WTC11 (cell line): Measurements from ENCODE around the gene CAB39. TPM values are rescaled to one million over a fixed set of nuclear protein-coding genes. Genes with fewer than 3 reads are reported as not detected.
A peak's percentile ranks its signal among the peaks of the same experiment; 100 is the strongest.

ENCODE experiments used
- ATAC-seq: fragments of 200-7000 bp; cut with Tn5 transposase; 2 replicates; pipeline ENCODE4 v1.10.0; 2021; ENCODE audit warnings: mild to moderate bottlenecking, moderate library complexity
- CTCF ChIA-PET: fragments of 300-600 bp; sonication (Branson Sonifier 250); formaldehyde crosslinking; loops from one replicate; lab custom pipeline; 2021; ENCODE audit warnings: antibody characterized with exemption; lab: Charles Lee
- POLR2A ChIA-PET: fragments of 350-600 bp; sonication (Branson Sonifier 250); formaldehyde crosslinking; loops from one replicate; lab custom pipeline; 2021; ENCODE audit warnings: antibody characterized with exemption; lab: Charles Lee
- DNase-seq: peaks from one replicate; pipeline ENCODE4 v3.0.0; 2021; ENCODE audit warnings: low spot score
- H3K27ac Mint-ChIP-seq: 2 replicates; pipeline ENCODE4 v1.8.0; 2021; ENCODE audit warnings: mixed read lengths
- H3K27me3 Mint-ChIP-seq: 2 replicates; pipeline ENCODE4 v1.8.0; 2021; ENCODE audit warnings: low read depth, mild to moderate bottlenecking, moderate library complexity, mixed read lengths
- H3K36me3 Mint-ChIP-seq: 2 replicates; pipeline ENCODE4 v1.8.0; 2021; ENCODE audit warnings: mixed read lengths
- H3K4me1 Mint-ChIP-seq: 2 replicates; pipeline ENCODE4 v1.8.0; 2022; ENCODE audit warnings: mixed read lengths
- H3K4me3 Mint-ChIP-seq: 2 replicates; pipeline ENCODE4 v1.8.0; 2021; ENCODE audit warnings: mild to moderate bottlenecking, moderate library complexity, mixed read lengths
- H3K9me3 Mint-ChIP-seq: 2 replicates; pipeline ENCODE4 v1.8.0; 2021; ENCODE audit warnings: mixed read lengths
- ATF6 ChIP-seq: sonication (generic); formaldehyde crosslinking; IDR thresholded peaks from 2 replicates; pipeline ENCODE4 v1.8.1; 2023; ENCODE audit warnings: mild to moderate bottlenecking, missing genetic modification reagents
- CDX4 ChIP-seq: fragments of 250-450 bp; sonication (Bioruptor Pico); IDR thresholded peaks from 2 replicates; pipeline ENCODE4 v1.9.0; 2021; ENCODE audit warnings: moderate library complexity, mild to moderate bottlenecking, inconsistent platforms, borderline replicate concordance
- ERG ChIP-seq: fragments of 250-450 bp; sonication (Bioruptor Pico); IDR thresholded peaks from 2 replicates; pipeline ENCODE4 v1.8.0; 2021; ENCODE audit warnings: mild to moderate bottlenecking
- FOXK1 ChIP-seq: sonication (generic); formaldehyde crosslinking; IDR thresholded peaks from 2 replicates; pipeline ENCODE4 v1.8.0; 2022; ENCODE audit warnings: mild to moderate bottlenecking, moderate library complexity, missing genetic modification reagents
- FOXP1 ChIP-seq: sonication (generic); formaldehyde crosslinking; IDR thresholded peaks from 2 replicates; pipeline ENCODE4 v1.8.0; 2022; ENCODE audit warnings: missing genetic modification reagents, mild to moderate bottlenecking, moderate library complexity, borderline replicate concordance
- FOXP4 ChIP-seq: sonication (generic); formaldehyde crosslinking; IDR thresholded peaks from 2 replicates; pipeline ENCODE4 v1.8.0; 2022; ENCODE audit warnings: mild to moderate bottlenecking, missing genetic modification reagents
- HMGXB4 ChIP-seq: sonication (generic); formaldehyde crosslinking; IDR thresholded peaks from 2 replicates; pipeline ENCODE4 v1.8.1; 2023; ENCODE audit warnings: mild to moderate bottlenecking, moderate library complexity, missing genetic modification reagents
- IRF2 ChIP-seq: sonication (generic); formaldehyde crosslinking; IDR thresholded peaks from 2 replicates; pipeline ENCODE4 v1.8.0; 2022; ENCODE audit warnings: low read depth, missing genetic modification reagents, borderline replicate concordance
- JAZF1 ChIP-seq: fragments of 250-450 bp; sonication (Bioruptor Pico); IDR thresholded peaks from 2 replicates; pipeline ENCODE4 v1.9.0; 2021; ENCODE audit warnings: moderate library complexity, mild to moderate bottlenecking, inconsistent platforms
- MAX ChIP-seq: sonication (generic); formaldehyde crosslinking; IDR thresholded peaks from 2 replicates; pipeline ENCODE4 v1.8.0; 2022; ENCODE audit warnings: mild to moderate bottlenecking, missing genetic modification reagents
- PRRX2 ChIP-seq: fragments of 250-450 bp; sonication (Bioruptor Pico); IDR thresholded peaks from 2 replicates; pipeline ENCODE4 v1.8.0; 2021; ENCODE audit warnings: mild to moderate bottlenecking
- SMAD3 ChIP-seq: sonication (generic); formaldehyde crosslinking; IDR thresholded peaks from 2 replicates; pipeline ENCODE4 v1.8.0; 2022; ENCODE audit warnings: missing genetic modification reagents, mild to moderate bottlenecking, borderline replicate concordance
- TEAD4 ChIP-seq: sonication (generic); formaldehyde crosslinking; IDR thresholded peaks from 2 replicates; pipeline ENCODE4 v1.8.0; 2022; ENCODE audit warnings: mild to moderate bottlenecking, missing genetic modification reagents
- TP53 ChIP-seq: sonication (generic); formaldehyde crosslinking; IDR thresholded peaks from 2 replicates; pipeline ENCODE4 v1.8.1; 2023; ENCODE audit warnings: mild to moderate bottlenecking, missing genetic modification reagents
- USF1 ChIP-seq: sonication (generic); formaldehyde crosslinking; IDR thresholded peaks from 2 replicates; pipeline ENCODE4 v1.8.0; 2022; ENCODE audit warnings: mild to moderate bottlenecking, missing genetic modification reagents
- USF2 ChIP-seq: sonication (generic); formaldehyde crosslinking; IDR thresholded peaks from 2 replicates; pipeline ENCODE4 v1.8.1; 2023; ENCODE audit warnings: mild to moderate bottlenecking, missing genetic modification reagents, moderate library complexity
- ZBTB21 ChIP-seq: sonication (generic); formaldehyde crosslinking; IDR thresholded peaks from 2 replicates; pipeline ENCODE4 v1.8.1; 2023; ENCODE audit warnings: mild to moderate bottlenecking, missing genetic modification reagents, borderline replicate concordance
- ZNF138 ChIP-seq: sonication (generic); formaldehyde crosslinking; conservative IDR thresholded peaks from 2 replicates; pipeline ENCODE4 v1.8.1; 2022; ENCODE audit warnings: mild to moderate bottlenecking, moderate library complexity, missing genetic modification reagents
- ZNF263 ChIP-seq: sonication (generic); formaldehyde crosslinking; IDR thresholded peaks from 2 replicates; pipeline ENCODE4 v1.8.1; 2022; ENCODE audit warnings: low read depth, mild to moderate bottlenecking, moderate library complexity, missing genetic modification reagents
- ZNF423 ChIP-seq: fragments of 250-450 bp; sonication (Bioruptor Pico); IDR thresholded peaks from 2 replicates; pipeline ENCODE4 v2.1.2; 2022; ENCODE audit warnings: mild to moderate bottlenecking, moderate library complexity
- ZNF512 ChIP-seq: sonication (generic); formaldehyde crosslinking; IDR thresholded peaks from 2 replicates; pipeline ENCODE4 v1.8.1; 2022; ENCODE audit warnings: missing genetic modification reagents, borderline replicate concordance
- total RNA-seq: library from RNA; stranded (reverse); gene quantifications from 3 replicates; pipeline ENCODE4 v1.2.3, GENCODE V29; 2021

The CAB39 gene
- total RNA-seq, 1 experiment from 2014 or later: 36.9 TPM

- H3K27me3 Mint-ChIP-seq: no peaks in the 10 kb centered on the region
- H3K4me3 Mint-ChIP-seq: no peak overlapping the region
- no peak for DNase-seq
- peaks cover 7% of the 10 kb centered on the region for H3K4me1 Mint-ChIP-seq
- CTCF ChIA-PET: interaction anchor here (4.9 kb wide), 1 partner anchor 12 kb away, joined by 17 read pairs; no protein-coding TSS in a partner anchor
- POLR2A ChIA-PET: no interaction called here
- 0 out of 2 replicates have a peak overlapping the region, but pooled peaks have one; percentile 8 for H3K27ac Mint-ChIP-seq
- ATAC-seq: no peak
- no peaks in the 10 kb centered on the region for H3K9me3 Mint-ChIP-seq
- H3K36me3 Mint-ChIP-seq: peaks cover 10% of the 10 kb centered on the region
- TF ChIP-seq HMGXB4 (CRISPR knock-in tag) (no peak), TP53 (CRISPR knock-in tag) (no peak), FOXP4 (CRISPR knock-in tag) (no peak), USF2 (CRISPR knock-in tag) (no peak), ATF6 (CRISPR knock-in tag) (no peak), JAZF1 (CRISPR knock-in tag) (no peak), CDX4 (CRISPR knock-in tag) (no peak), SMAD3 (CRISPR knock-in tag) (no peak), ZNF423 (CRISPR knock-in tag) (no peak), MAX (CRISPR knock-in tag) (no peak), PRRX2 (no peak), USF1 (CRISPR knock-in tag) (no peak), ZBTB21 (CRISPR knock-in tag) (no peak), IRF2 (CRISPR knock-in tag) (no peak)
These were observed 99.4 kb downstream of the CAB39 start for GRCh38 chr2:230812033-230812432.

- H3K36me3 Mint-ChIP-seq: peaks cover 23% of the 10 kb centered on the region
- DNase-seq: no peak
- no peaks in the 10 kb centered on the region for H3K9me3 Mint-ChIP-seq
- POLR2A ChIA-PET: no interaction called here
- H3K4me3 Mint-ChIP-seq: no peak overlapping the region
- no peak for TF ChIP-seq ZNF138 (CRISPR knock-in tag)
- TF ChIP-seq ZBTB21 (CRISPR knock-in tag): no peak
- TF ChIP-seq ZNF512: no peak
- TF ChIP-seq SMAD3 (CRISPR knock-in tag): no peak
- no peak for TF ChIP-seq ZNF263 (CRISPR knock-in tag)
- no peak for TF ChIP-seq FOXK1 (CRISPR knock-in tag)
- no peak for TF ChIP-seq TEAD4 (CRISPR knock-in tag)
- TF ChIP-seq CDX4 (CRISPR knock-in tag): no peak
- TF ChIP-seq FOXP1 (CRISPR knock-in tag): no peak
- no peak for TF ChIP-seq ERG
- H3K4me1 Mint-ChIP-seq: no peaks in the 10 kb centered on the region
- no peaks in the 10 kb centered on the region for H3K27me3 Mint-ChIP-seq
- peak; percentile 78 for ATAC-seq
- CTCF ChIA-PET: interaction anchor here (0.9 to 4.9 kb wide), 3 partner anchors 9 to 33 kb away, joined by 3 to 17 read pairs (median 4); no protein-coding TSS in a partner anchor
- no peak overlapping the region for H3K27ac Mint-ChIP-seq
These were observed 102.0 kb downstream of the CAB39 start for GRCh38 chr2:230814616-230815015.
